Memory B cell (primary cell): ENCODE results near the gene OLFM3.

Experiments
- ATAC-seq: fragments of 150-1000 bp; cut with Tn5 transposase; 2 replicates; pipeline ENCODE4 v1.10.0; 2021; ENCODE audit warnings: low read depth, mild to moderate bottlenecking, moderate library complexity
- DNase-seq, 2 donors: peaks; one replicate each; pipeline ENCODE4 v3.0.0; 2022; ENCODE audit warnings: low spot score in 2 of 2
- H3K27ac Mint-ChIP-seq: one replicate; pipeline ENCODE4 v1.8.0; 2022; ENCODE audit warnings: mild to moderate bottlenecking, moderate library complexity, mixed read lengths
- H3K27me3 Mint-ChIP-seq: one replicate; pipeline ENCODE4 v1.8.0; 2022; ENCODE audit warnings: mixed read lengths
- H3K36me3 Mint-ChIP-seq: one replicate; pipeline ENCODE4 v1.8.0; 2022; ENCODE audit warnings: mild to moderate bottlenecking, mixed read lengths
- H3K4me1 Mint-ChIP-seq: one replicate; pipeline ENCODE4 v1.8.0; 2022; ENCODE audit warnings: mixed read lengths
- H3K4me3 Mint-ChIP-seq: one replicate; pipeline ENCODE4 v1.8.0; 2022; ENCODE audit warnings: mild to moderate bottlenecking, moderate library complexity, mixed read lengths
- H3K9me3 Mint-ChIP-seq: one replicate; pipeline ENCODE4 v1.8.0; 2022; ENCODE audit warnings: mixed read lengths

Gene OLFM3

DNA sequence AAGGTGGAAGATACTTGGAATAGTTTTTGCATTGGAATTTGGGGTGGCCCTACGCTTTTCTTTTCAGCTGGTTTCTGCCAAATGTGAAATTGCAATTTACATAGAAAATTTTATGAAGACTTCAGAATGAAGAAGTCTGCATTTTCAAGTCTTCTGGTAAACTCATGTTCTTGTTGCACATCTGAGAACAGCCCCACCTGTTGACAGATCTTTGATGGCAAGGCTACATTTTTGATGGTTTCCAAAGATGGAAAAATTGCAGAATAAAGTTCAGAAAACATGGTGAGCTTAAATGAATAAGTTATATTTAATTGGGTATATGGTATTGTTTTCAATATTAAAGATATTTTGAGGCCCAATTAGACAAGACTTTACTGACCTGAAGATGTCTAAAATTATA lies 25.4 kb downstream of the OLFM3 start:
- H3K4me3 Mint-ChIP-seq: no peak overlapping the region
- no peaks in the 10 kb centered on the region for H3K4me1 Mint-ChIP-seq
- no peak for DNase-seq

DNA sequence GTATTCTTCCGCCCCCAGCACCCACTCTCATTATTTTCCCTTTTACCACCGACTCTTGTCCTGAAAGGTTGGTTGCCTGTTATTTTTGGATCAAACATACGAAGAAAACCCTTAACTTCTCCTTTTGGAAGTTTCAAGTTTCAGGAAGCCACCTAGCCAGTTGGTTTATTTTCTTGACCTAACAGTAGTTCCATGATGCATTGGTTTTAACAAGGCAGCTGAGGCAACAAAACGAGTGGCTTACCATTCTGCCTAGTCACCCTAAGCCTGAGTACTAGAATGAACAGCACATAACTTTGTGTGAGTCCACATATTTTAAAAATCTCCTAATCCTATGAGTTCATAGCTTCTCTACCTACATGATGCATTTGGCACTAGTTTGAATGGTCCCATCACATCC lies 28.9 kb downstream of the OLFM3 start:
- DNase-seq (no peak), ATAC-seq (no peak)
- Mint-ChIP-seq H3K4me3 (no peak overlapping the region), H3K27ac (no peak overlapping the region), H3K4me1 (no peaks in the 10 kb centered on the region), H3K9me3 (peaks cover 5% of the 10 kb centered on the region), H3K27me3 (peaks cover 2% of the 10 kb centered on the region), H3K36me3 (no peaks in the 10 kb centered on the region)

More for the DNA sequence above, 25.4 kb downstream of the OLFM3 start:
- peaks cover 2% of the 10 kb centered on the region for H3K27me3 Mint-ChIP-seq
- ATAC-seq: no peak
- H3K9me3 Mint-ChIP-seq: peaks cover 5% of the 10 kb centered on the region
- no peak overlapping the region for H3K27ac Mint-ChIP-seq
- no peaks in the 10 kb centered on the region for H3K36me3 Mint-ChIP-seq

DNA sequence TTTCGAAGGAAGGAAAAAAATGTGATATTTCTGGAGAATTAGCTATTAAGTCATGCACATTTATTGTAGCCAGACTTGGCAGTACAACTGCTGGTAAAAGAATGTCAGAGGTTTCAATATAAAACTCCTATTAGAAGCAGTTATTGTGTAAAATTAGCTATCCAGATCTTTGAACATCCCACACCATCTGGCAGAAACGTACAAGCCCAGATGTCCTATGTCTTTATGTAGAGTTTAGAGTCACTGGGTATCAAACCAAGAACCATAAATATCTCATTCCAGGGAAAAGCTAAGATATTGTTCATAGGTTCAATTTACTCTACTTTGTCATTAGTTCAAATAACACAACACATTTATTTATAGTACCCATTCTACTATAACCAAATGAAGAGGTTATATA lies 31.4 kb downstream of the OLFM3 start:
- Mint-ChIP-seq H3K9me3 (peaks cover 2% of the 10 kb centered on the region), H3K36me3 (no peaks in the 10 kb centered on the region), H3K4me1 (no peaks in the 10 kb centered on the region), H3K27me3 (no peaks in the 10 kb centered on the region), H3K27ac (no peak overlapping the region), H3K4me3 (no peak overlapping the region)
- DNase-seq: no peak
- no peak for ATAC-seq

DNA sequence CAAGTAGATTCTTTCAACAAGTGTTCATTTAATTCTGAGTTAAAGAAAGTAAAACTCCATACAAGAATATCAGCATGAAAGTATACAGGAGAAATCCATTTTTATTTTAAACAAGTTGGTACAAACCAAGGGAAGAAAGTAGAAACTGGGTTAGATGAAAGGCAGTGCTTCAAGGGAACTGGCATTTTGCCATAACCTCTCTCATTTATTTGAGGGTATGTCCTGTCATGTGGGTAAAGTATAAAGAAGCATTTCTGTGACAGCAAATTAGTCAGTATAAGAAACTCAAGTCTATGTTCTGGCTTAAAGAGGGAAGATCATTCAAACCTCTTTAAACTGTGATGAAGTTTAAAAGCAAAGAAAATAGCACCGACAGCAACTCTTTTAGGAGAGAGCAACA lies 32.0 kb downstream of the OLFM3 start:
- Mint-ChIP-seq H3K27me3 (no peaks in the 10 kb centered on the region), H3K4me1 (no peaks in the 10 kb centered on the region), H3K36me3 (no peaks in the 10 kb centered on the region), H3K4me3 (no peak overlapping the region), H3K9me3 (peaks cover 1% of the 10 kb centered on the region), H3K27ac (no peak overlapping the region)
- DNase-seq (no peak), ATAC-seq (no peak)

DNA sequence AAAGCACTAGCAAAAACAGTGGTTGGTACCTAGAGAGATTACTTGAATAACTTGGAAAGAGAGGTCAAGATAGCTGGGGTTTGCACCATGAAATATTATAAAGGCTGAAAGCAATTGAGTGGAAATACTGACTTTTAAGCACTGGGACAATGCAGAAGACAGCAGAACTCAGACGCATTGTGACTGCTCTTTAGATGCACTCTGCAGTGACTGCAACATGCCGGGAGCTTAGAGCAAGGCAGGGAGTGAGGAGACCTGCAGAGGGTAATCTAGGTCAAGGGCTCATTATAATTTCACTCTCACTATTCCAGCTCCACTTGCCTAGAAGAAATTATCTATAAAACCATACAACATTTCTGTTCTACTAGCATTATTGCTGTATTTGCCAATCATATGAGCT lies 36.6 kb downstream of the OLFM3 start:
- H3K36me3 Mint-ChIP-seq: no peaks in the 10 kb centered on the region
- H3K27ac Mint-ChIP-seq: no peak overlapping the region
- no peaks in the 10 kb centered on the region for H3K27me3 Mint-ChIP-seq
- H3K9me3 Mint-ChIP-seq: no peaks in the 10 kb centered on the region
- H3K4me1 Mint-ChIP-seq: no peaks in the 10 kb centered on the region
- ATAC-seq (no peak), DNase-seq (no peak)
- no peak overlapping the region for H3K4me3 Mint-ChIP-seq

DNA sequence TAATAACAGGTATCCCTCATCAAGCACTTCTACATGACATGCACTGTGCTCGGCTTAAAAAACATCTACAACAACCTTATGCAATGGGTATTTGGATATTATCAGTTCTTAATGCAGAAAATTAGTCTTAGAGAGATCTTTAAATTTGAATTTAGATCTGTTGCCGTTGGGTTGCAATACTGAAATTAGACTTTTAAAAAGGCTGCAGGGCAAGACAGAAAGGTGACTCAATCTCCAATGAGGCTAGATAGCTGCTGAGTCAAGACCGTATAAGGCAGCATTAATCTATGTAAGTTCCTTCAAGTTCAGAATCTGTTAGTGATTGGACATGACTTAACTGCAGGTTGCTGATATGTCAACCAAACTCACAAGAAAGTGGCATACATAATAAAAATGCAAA lies 37.3 kb downstream of the OLFM3 start:
- Mint-ChIP-seq H3K9me3 (no peaks in the 10 kb centered on the region), H3K36me3 (no peaks in the 10 kb centered on the region), H3K27me3 (no peaks in the 10 kb centered on the region), H3K4me3 (no peak overlapping the region), H3K27ac (no peak overlapping the region), H3K4me1 (no peaks in the 10 kb centered on the region)
- DNase-seq (no peak), ATAC-seq (no peak)

DNA sequence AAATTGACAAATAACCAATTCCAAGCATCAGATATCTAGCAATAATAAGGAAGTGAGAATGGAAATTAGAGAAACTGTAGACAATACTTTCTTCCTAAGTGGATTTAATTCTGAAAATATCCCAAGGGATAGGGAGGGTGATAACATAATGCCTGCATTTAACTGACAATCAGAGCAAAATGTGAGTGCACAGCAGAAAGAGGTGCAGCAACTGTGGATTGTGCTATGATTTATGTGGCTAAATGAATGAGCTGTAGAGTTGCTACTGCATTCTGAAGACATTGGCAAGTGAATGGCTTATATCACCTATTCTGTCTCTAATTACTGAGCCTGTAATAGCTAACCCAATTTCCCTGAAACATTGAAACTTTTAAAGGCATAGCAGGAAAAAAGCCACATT lies 39.0 kb downstream of the OLFM3 start:
- Mint-ChIP-seq H3K4me3 (no peak overlapping the region), H3K27ac (no peak overlapping the region), H3K27me3 (no peaks in the 10 kb centered on the region), H3K4me1 (no peaks in the 10 kb centered on the region), H3K9me3 (no peaks in the 10 kb centered on the region), H3K36me3 (no peaks in the 10 kb centered on the region)
- DNase-seq: no peak
- no peak for ATAC-seq

DNA sequence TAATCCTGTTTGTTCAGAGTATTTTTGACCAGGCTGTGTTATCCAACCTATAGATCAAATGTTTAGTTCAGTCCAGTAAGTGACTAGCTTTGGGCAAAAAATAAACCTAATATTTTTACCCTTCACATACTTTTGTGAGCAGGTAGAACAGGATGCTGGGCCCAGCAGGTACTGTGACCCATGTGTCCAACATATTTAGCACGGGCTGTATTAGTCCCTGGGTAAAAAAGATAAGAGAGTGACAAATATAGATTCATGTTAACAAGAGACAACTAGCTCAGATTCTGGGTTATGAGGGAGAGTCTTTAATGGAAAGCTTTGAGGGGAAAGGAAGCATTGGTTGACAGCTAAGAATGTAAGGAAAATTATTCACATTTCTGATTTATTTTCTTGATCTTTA lies 43.1 kb downstream of the OLFM3 start:
- H3K36me3 Mint-ChIP-seq: no peaks in the 10 kb centered on the region
- no peak overlapping the region for H3K4me3 Mint-ChIP-seq
- H3K27ac Mint-ChIP-seq: no peak overlapping the region
- ATAC-seq (no peak), DNase-seq (no peak)
- peaks cover 2% of the 10 kb centered on the region for H3K9me3 Mint-ChIP-seq
- no peaks in the 10 kb centered on the region for H3K27me3 Mint-ChIP-seq
- H3K4me1 Mint-ChIP-seq: no peaks in the 10 kb centered on the region

DNA sequence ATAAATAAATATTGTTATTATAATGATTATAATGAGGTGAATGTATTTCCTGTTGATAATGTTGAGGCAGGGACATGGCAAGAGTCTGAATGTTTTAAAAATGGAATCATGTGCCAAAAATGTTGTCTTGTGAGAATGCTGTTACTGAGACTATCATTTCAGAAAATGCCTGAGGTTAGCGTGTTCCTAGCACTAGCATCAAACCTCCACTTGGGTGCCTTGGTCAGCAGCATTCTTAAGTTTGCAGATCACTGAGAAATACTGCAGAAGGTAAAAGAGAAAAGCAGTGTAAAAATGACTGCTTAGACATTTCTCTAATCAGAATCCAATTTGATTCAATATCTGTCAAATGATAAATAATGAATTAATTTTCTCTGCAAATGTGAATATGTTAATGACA lies 50.8 kb downstream of the OLFM3 start:
- Mint-ChIP-seq H3K4me3 (no peak overlapping the region), H3K4me1 (no peaks in the 10 kb centered on the region), H3K27me3 (no peaks in the 10 kb centered on the region), H3K27ac (no peak overlapping the region), H3K9me3 (peaks cover 2% of the 10 kb centered on the region), H3K36me3 (no peaks in the 10 kb centered on the region)
- ATAC-seq: no peak
- no peak for DNase-seq

DNA sequence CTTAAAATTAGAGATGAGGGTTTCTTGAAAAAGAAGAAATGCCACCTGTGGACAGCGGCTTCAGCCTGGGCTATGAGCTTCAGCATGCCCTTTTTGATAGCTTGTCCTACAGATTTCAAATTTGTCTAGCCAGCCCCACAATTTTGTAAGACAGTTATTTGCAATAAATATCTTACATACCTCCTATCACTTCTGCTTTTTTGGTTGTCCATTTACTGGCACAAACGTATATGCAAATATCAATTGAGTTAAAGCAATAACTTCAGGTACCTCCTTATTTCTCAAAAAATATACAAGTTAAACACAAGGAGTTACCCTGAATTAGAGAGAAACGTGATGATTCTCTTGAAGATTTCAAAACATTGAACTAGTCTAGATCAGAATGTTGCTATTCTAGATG lies 53.5 kb downstream of the OLFM3 start:
- H3K4me3 Mint-ChIP-seq: no peak overlapping the region
- H3K27me3 Mint-ChIP-seq: no peaks in the 10 kb centered on the region
- H3K9me3 Mint-ChIP-seq: peaks cover 1% of the 10 kb centered on the region
- no peak overlapping the region for H3K27ac Mint-ChIP-seq
- no peaks in the 10 kb centered on the region for H3K36me3 Mint-ChIP-seq
- no peak for ATAC-seq
- H3K4me1 Mint-ChIP-seq: no peaks in the 10 kb centered on the region
- no peak for DNase-seq

DNA sequence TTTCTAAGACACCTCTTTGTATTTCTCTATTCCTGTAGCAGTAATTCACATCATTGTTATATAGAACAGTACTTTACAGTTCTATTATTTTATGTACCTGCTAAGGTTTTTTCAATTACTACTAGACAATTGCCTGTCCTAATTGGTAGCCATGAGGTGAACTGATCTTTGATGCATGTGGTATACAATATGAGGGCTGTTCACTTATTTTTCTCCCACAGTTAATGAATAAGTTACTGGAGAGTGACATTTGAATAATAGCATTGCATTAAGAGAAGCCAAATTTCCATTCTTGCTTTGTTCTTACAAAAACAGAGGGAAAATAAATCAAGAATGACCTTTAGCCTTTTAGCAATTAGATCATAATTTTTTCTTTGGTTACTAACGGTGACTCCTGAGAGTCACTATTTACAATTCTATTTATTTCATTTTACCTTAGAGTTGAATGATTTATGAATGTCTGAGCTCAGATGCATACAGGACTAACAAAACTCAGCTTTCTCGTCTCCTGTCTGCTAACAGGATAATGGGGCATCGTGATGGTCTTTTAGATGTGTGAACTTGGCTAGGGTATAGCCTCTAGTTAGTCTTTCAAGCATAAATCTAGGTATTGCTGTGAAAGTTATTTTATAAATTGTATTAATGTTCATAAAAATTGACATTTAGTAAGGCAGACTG lies 54.1 kb downstream of the OLFM3 start:
- DNase-seq (no peak), ATAC-seq (no peak)
- Mint-ChIP-seq H3K27ac (no peak overlapping the region), H3K4me3 (no peak overlapping the region), H3K4me1 (no peaks in the 10 kb centered on the region), H3K9me3 (peaks cover 2% of the 10 kb centered on the region), H3K27me3 (no peaks in the 10 kb centered on the region), H3K36me3 (no peaks in the 10 kb centered on the region)

DNA sequence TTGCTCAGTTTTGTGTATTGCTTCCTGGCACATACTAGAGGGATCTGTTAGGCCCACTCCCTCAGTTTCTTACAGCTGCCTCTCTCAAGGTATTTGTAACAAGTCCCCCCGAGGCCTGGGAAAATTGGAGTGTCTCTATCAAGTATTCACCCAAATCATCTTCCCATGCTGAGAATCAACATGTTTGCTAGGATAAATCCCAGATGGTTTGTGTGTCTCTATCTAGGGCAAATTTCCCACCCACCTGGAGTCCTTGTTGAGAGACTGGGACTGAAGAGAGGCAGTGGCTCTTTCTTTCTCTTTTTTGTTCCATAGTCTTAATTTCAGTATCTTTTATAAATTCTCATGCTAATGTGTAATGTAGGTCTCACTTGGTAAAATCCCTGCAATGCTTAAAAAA lies 58.0 kb downstream of the OLFM3 start:
- Mint-ChIP-seq H3K4me3 (no peak overlapping the region), H3K27ac (no peak overlapping the region), H3K4me1 (no peaks in the 10 kb centered on the region), H3K9me3 (peaks cover 7% of the 10 kb centered on the region), H3K27me3 (no peaks in the 10 kb centered on the region), H3K36me3 (no peaks in the 10 kb centered on the region)
- DNase-seq (no peak), ATAC-seq (no peak)

DNA sequence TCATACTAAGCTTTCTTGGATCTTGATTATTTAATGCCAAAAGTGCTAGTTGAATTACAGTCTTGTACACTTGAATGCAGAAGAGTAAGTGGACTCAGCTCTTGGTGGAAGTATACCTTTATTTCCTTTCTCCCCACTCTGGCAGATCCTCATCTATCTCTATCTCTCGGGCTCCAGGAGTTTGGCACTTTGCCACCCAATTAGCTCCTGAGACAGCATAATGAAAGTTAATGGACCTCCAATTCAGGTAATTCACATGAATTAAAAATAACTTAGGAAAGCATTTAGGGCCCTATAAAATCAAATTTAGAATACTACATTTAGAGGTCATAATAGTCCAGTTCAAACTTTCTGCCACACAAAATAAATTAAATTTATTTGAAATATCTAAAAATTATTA lies 67.4 kb downstream of the OLFM3 start:
- ATAC-seq (no peak), DNase-seq (no peak)
- Mint-ChIP-seq H3K4me3 (no peak overlapping the region), H3K27ac (no peak overlapping the region), H3K4me1 (no peaks in the 10 kb centered on the region), H3K36me3 (no peaks in the 10 kb centered on the region), H3K9me3 (peaks cover 6% of the 10 kb centered on the region), H3K27me3 (no peaks in the 10 kb centered on the region)

DNA sequence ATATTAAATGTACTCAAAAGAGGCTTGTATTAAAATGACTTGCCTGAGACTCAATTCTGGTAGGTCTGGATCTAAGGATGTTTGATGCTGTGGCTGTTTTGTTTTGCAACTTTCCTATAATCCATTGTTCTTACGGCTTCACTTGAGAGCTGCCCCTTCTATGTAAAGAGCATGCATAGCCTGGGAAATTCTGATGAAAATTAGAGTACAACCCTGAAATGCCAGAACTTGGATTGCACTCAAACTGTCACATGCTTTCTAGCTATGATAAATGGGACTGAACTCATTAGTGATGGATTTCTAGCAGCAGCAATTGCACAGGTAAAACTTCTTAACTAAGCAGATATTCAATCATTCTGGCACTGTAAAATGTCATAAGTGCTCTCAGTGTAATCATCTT lies 67.9 kb downstream of the OLFM3 start:
- Mint-ChIP-seq H3K9me3 (peaks cover 6% of the 10 kb centered on the region), H3K27me3 (no peaks in the 10 kb centered on the region), H3K4me3 (no peak overlapping the region), H3K4me1 (no peaks in the 10 kb centered on the region), H3K27ac (no peak overlapping the region), H3K36me3 (no peaks in the 10 kb centered on the region)
- no peak for DNase-seq
- no peak for ATAC-seq

DNA sequence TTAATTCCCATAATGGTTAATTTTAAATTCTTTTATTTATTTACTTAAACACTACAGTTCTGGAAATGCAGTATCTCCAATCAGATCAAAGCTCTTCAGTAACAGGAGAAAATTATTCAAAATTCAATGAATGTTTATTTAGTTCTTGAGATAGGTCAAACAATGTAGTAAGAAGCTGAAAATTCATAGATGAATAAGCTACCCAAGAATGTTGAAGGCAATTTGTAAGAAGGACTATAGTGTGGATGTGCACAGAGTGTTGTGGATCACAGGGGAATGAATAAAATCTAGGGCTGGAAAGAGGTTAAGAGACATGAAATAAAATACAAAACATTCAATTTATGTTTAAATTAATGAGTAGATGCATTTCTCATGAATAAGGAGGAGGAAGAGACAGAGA lies 72.0 kb downstream of the OLFM3 start:
- no peak for ATAC-seq
- H3K36me3 Mint-ChIP-seq: no peaks in the 10 kb centered on the region

More for the DNA sequence above, 72.0 kb downstream of the OLFM3 start:
- Mint-ChIP-seq H3K4me1 (no peaks in the 10 kb centered on the region), H3K9me3 (no peaks in the 10 kb centered on the region), H3K27ac (no peak overlapping the region), H3K4me3 (no peak overlapping the region), H3K27me3 (no peaks in the 10 kb centered on the region)
- DNase-seq: no peak
